Upper lobe of left lung (tissue), 4 donors: ENCODE measurements around the gene PTGIS.

Experiments used
- CTCF ChIP-seq, 6 experiments: fragments of 450-650 bp in 4 of 6; fragments of 200-600 bp in 2 of 6; sonication (generic) in 2 of 6; IDR thresholded peaks; one replicate each; pipeline ENCODE4 v1.5.1; 2016 to 2019; ENCODE audit warnings: antibody characterized with exemption in 6 of 6
- POLR2A ChIP-seq, 4 donors: fragments of 450-650 bp; IDR thresholded peaks; one replicate each; pipeline ENCODE4 v1.5.1; 2016 to 2017; ENCODE audit warnings: antibody characterized with exemption in 4 of 4, mild to moderate bottlenecking in 2 of 4
- POLR2AphosphoS5 ChIP-seq, 2 donors: sonication (generic); formaldehyde crosslinking; IDR thresholded peaks; one replicate each; pipeline ENCODE4 v1.5.1; 2017; ENCODE audit warnings: antibody characterized with exemption in 2 of 2

DNA sequence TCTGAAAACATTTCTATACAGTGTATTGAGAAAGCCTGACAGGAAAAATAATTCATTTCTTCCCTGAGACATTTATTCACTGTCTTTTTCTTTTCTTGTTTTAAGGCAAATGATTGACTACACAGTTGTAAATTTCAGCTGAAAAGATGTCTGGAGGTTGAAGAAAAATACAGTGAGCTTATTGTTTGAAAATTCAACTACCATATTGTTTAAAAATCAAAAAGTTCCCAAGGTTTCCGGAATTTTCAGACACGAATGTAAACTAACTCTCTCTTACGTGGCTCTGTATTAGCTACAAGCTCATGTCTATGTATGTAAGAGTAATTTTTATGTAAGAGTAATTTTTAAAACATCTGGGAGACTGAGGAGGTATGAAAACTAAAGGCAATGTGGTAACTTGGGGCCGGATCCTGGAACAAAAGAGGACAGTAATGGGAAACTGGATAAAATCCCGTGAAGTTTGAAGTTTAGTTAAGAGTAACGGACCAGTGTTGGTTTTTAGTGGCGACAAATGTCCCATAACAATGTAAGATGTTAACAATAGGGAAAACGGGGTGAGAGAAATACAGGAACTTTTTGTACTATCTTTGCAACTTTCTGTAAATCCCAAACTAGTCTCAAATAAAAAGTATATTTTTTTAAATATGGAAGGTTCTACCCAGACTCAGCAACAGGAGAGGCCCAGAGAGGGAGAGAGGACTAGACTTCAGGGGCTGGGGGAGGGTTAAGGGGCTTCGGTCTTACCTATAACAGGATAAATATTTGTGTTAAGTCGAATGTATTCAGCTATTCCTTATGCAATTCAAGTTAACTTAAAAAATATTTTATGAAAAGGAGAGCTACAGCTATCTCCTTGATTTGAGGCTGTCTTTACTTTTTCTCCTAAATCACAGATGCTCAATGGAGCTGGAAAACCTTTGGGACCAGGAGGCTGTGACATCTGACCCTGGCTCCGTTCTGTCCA lies 1.3 kb downstream of the PTGIS start:
- TF ChIP-seq POLR2AphosphoS5 (IDR thresholded peaks at IDR 0.05), result no peak
- TF ChIP-seq CTCF (IDR thresholded peaks at IDR 0.05), result no peak
- TF ChIP-seq POLR2A (IDR thresholded peaks at IDR 0.05), result no peak
